Stimulated activated naive CD4-positive, alpha-beta T cell (primary cell): ENCODE measurements around the gene DENND4B.

Experiments
- DNase-seq, 6 experiments: peaks; one replicate each; lab custom pipeline; 2025; lab: John Stamatoyannopoulos, UW

The DENND4B gene

GRCh38 chr1:153886127-153886526, 60.4 kb downstream of the DENND4B start:
- DNase-seq, result no peak

GRCh38 chr1:153883223-153883622, 63.3 kb downstream of the DENND4B start:
- DNase-seq, result no peak

GRCh38 chr1:153882296-153882912, 64.1 kb downstream of the DENND4B start:
- DNase-seq, result no peak

- DNase-seq, result no peak
Observed at GRCh38 chr1:153881751-153882150, 64.8 kb downstream of the DENND4B start.

GRCh38 chr1:153880962-153881361, 65.6 kb downstream of the DENND4B start:
- DNase-seq, result peak; percentile 6 to 52 (median 30)

GRCh38 chr1:153880024-153880423, 66.5 kb downstream of the DENND4B start:
- no peak for DNase-seq
